GM18499 (cell line): ENCODE results near the gene SUPT3H.

Experiments used
- ATAC-seq: cut with Tn5 transposase; IDR thresholded peaks from one replicate; pipeline ENCODE4 v1.9.1; 2021; ENCODE audit warnings: moderate number of reproducible peaks; ENCODE audit not compliant: insufficient read depth, unreplicated experiment

SUPT3H gene

DNA sequence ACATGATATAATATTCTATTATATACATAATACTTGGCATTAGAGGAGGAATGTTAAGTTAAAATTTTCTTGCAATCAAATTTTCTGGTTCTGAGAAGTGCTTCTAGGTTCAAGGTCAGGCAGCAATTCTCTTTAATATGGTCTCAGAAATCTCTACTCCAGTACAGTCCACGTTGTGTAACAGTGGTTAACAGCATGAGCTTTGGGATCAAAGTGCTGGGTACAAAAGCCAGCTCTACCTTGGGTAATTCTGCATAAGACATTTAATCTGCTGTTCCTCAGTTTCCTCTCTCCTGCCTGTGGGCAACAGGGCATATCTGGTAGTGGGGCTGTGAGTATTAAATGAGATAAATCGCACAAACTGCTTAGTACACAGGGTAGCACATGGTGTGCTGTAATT, 552.5 kb downstream of the SUPT3H start:
- no peak for ATAC-seq

DNA sequence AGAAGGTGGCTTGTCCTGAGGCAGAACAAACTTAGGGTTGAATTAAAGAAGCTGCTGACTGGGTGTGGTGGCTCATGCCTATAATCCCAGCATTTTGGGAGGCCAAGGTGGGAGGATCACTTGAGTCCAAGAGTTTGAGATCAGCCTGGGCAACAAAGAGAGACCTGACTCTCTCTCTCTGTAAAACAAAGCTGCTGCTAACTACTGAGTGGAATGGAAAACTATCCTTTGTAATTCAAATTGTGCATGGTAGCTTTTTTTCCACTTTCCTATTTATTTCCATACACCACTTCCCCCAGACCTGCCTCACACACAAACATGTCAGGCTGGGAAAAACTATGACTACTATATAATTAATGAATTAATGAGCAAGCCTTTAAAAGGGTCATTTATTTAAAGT, 553.2 kb downstream of the SUPT3H start:
- no peak for ATAC-seq

DNA sequence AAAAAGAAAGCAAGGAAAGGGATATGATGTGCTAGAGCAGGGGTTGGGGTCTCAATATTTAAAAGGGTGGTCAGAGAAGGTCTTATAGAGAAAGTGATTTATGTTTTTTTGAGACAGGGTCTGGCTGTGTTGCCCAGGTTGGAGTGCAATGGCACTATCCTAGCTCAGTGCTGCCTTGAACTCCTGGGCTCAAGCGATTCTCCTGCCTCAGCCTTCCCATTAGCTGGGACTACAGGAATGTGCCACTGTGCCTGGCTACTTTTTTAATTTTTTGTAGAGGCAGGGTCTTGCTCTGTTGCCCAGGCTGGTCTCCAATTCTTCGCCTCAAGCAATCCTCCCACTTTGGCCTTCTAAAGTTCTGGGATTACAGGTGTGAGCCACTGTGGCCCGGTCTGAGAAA, 557.0 kb downstream of the SUPT3H start:
- ATAC-seq, result no peak

DNA sequence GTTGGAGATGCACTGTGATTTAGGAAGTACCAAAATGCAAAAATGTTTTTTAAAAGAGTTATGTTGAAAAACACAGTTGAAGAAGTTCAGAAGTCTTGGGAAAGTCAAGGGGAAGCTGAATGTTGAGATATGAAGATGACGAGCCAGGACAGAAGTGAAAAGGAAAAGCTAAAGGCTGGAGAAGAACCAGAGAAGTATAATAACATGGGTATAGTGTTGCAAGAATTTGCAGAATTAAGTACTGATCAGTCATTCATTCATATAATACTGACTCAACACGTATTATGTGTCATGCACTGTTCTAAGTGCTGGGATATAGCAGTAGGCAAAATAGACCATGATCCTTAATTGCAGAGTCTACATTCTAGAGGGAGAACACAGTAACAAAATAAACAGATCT, 557.4 kb downstream of the SUPT3H start:
- no peak for ATAC-seq

DNA sequence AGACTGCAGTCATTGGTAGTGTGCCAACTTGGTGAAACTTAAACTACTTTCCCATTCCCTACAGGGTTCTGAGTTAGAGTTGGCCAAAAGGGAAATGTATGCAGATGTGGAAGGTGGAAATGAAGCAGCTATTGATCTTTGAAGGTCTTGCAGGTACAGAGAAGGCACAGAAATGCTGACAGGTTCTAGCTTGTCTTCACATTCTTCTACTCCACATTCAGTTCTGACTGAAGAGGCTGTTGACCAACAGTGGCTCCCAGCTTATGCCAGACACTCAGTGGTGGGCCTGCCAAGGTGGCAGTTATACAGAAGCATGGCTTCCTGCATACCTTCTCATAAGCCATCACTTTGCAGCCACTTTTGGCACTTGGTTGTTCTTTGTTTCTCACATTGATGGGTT, 566.3 kb downstream of the SUPT3H start:
- ATAC-seq, result no peak

DNA sequence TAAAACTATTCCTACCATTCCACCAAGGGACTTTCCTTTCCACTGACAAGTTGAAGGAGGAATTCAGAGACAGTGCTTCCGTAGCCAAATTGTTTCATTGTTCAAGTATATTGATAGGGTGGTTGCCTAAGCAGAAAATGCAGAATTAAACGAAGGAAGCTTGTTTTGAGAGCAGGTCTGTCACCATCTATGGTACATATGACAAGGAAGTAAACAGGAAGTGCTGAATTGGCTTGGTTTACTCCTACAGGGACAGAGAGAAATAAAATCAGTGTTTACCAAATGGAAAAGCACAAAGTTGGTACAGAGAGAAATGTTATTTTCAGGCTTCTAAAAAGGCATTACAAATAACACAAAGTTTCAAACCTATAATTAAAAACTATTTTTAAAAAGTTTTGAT, 568.5 kb downstream of the SUPT3H start:
- no peak for ATAC-seq

DNA sequence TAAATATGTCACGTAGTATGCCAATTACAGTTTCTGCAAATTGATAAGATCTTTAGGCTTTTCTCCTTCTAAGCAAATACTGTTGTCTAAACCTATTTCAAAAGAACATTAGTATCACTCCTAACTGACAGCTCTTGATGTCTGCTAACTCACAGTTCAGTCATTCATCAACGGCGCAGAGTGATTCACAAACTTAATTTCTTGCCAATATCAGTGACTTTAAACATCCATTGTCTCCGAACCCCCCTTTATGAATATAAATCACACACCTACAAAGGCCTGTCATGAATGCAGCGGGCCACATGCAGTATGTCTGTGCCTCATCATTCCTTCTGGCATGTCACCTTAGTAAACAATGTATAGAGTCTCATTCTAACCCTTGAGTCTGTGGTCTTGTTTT, 569.6 kb downstream of the SUPT3H start:
- no peak for ATAC-seq

DNA sequence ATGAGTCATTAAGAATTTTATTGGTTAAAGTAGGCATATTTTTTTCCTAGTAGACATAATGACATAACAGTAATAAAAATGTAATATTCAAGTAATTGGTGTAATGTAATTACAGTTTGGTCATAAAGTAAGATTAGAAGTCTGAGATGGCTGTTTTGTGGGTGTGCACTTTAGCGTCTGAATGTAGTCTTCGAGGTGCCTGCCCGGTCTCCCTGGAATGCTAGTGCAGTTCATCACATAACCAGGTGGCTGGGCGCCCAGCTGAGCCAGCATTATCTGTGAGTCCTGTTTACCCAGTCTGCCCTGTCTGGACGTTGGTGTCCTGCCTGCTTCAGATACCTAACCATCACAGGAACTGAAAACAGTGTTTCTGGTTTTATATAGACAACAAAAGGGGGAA, 571.1 kb downstream of the SUPT3H start:
- ATAC-seq, result no peak

DNA sequence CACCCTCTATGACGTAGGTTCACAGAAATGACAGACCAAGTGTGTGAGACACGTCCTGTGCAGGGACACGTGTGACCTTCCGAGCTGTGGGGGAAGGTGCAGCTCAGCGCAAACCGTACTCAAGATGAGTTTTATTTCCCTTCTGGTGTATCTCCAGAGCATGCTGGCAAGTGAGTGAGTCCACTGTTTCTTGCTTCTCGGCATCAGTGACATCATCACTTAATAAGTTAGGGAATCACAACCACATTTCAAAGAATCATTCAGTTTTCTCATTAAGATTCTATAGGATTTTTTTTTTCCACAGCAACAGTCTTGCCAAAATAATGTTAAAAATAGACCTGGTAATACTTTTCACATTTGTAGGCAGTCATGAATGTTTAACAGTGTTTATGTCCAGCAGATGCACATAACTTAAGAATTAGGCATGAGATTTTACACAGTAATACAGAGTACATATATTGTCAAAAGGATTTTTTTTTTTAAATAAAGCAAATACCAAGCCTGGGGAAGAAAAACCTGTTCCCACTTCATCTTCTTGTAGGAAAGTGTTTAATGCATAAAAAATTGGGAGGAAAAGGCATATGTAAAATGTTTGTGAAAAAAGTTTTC, 572.4 kb downstream of the SUPT3H start:
- no peak for ATAC-seq

DNA sequence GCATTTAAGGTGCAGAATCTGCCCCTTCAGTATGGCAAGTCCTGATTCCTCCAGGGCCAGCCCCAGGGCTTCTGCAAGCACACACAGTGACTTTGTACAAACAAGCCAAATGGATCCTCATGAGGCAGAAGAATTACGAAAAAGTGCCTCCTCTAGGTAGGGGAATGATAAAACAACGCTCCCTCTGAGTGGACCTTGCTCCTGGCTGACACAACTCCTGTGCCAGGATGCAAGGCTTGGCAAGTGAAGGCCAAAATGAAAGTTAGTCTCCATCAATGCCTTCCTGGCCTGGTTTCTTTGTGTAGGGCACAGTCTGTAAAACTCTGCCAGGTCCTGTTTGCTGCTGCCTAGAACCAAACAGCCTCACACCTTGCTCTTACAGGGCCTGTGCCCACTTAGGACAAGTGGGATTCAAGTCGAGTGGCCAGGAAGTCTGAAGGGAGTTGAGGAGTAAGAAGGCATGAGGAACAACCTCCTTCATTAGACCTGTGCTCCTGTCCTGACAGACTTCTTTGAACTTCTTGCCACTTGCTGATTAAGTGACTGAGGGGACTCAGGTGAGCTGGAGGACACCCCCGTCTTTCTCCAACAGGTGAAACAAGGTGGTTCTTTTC, 573.1 kb downstream of the SUPT3H start:
- no peak for ATAC-seq

DNA sequence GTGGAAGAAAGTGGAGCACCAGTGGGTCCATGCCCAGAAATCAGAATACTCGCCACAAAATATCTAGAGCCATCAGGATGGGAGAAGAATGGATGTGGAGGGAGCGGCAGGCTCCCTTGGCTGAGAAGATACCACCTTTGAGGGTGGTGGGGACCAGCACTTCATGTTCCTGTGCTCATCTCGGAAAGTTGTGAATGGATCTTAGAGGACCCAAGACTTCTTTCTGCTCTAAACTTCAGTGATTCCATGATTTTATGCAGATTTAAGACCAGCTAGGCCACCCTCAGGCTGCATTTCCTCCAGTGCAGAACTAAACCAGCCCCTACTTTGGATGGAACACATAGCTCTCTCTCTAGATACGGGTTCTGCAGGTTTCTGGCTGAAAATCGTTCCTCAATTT, 573.7 kb downstream of the SUPT3H start:
- ATAC-seq, result no peak

DNA sequence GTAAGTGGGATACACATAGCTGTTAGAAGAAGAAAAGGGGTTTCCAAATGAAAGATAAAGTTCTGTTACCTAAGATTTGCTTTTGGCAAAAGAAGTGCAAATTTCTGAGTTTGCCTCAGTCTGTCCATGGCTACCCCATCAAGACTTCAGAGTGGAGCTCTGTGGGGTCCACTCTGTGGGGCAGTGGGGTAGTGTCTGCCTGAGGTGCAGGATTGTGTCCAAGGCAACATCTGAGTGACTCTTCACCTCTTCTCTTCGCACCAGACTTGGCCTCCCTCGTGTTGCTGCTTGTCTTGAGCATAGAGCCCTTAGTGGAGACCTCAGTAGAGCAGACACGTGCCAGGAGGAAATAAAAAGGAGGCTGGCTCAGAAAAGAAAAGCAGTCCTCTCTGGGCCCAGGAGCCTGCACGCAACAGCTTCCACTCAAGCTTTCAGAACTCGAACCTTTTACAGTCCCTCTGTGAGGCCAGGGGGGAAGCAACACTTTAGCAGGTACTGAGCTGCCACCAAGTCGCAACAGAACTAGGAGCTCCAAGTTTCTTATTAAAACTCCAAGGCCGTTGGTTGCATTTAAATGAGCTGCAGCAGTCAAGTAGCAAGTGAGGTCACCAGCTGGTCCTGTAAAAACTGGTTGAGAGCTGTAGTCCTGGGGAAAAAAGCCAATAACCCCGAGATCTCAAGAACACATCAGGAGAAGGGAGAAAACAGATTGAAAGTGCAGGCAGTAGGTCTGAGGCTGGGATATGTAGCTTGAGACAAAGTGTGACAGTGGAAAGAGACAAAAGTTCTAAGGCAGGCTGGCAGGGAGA, 576.7 kb downstream of the SUPT3H start:
- ATAC-seq, result no peak

DNA sequence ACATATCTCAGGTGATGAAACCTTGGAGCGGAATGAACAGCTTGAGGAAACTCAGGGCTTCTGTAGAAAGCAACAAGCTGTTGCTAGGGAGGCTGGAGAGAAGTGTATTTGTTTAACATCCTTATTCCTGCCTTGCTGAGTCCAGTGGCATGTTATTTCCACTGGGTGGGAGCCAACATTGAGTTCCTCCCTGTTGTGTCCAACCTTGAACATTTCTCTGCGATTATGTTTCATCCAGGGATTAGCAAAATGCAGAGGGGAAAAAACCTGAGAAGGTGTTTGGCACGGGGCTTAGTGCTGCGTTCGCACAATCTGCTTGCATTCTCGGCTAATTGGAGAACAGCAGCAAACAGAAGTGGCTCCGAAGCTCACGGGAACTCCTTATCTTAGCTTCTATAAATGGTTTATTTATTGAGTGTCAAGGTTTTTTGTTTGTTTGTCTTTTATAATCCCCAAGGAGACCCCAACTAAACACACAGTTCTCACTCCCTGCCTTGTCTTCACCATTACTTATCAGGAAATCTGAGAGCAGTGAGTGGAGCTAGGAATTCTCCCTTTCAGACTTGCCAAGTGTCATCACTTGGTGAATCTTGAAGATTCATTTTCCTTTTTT, 577.5 kb downstream of the SUPT3H start:
- no peak for ATAC-seq

DNA sequence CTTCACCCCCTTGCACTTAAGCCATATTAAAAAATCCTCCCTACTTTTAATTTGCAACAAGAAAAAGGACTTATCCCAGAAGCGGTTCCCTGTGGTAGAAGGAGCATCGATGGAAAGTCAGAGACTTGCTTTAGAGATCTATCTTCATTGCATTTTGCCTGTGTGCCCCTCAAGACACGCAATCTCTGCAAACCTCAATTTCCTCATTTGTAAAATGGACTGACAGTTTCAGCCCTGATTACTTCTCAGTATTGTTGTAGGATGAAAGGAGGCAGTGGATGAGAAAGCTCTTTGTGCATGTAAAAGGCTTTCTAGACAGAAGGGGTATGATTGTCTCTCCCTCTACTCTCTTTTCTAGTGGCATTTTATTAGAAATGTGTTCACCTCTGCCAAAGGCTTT, 580.0 kb downstream of the SUPT3H start:
- ATAC-seq, result no peak

DNA sequence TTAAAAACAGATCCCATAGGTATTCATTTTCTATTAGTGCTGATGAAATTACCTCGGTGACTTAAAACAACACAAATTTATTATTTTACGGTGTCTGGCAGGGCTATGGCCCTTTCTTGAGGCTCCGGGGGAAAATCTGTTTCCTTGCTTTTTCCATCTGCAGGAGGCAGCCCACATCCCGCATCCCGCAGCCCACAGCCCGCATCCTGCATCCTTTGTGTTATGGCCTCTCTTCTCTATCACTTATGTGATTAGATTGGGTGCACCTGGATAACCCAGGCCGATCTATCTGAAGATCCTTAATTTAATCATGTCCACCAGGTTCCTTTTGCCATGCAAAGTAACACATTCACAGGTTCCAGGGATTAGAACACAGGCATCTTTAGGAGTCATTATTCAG, 582.4 kb downstream of the SUPT3H start:
- no peak for ATAC-seq

DNA sequence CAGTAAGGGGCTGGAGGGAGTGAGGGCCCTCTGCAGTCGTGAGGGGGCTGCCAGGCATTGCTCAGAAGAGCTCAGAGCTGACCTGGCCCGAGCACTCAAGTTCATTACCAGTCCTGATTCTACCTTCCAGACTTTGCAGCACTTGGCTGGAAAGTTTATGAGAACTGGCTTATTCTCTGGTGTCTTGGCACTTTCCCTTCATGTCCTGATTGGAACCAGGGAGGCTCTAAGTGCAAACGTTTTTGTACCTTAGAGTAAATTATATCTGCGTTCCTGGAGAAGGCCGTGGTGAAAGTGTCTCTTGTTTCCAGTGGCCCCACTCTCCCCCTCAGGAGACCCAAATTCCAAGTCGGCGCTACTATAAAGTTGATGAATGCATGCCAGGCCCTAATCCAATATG, 587.9 kb downstream of the SUPT3H start:
- ATAC-seq, result no peak

DNA sequence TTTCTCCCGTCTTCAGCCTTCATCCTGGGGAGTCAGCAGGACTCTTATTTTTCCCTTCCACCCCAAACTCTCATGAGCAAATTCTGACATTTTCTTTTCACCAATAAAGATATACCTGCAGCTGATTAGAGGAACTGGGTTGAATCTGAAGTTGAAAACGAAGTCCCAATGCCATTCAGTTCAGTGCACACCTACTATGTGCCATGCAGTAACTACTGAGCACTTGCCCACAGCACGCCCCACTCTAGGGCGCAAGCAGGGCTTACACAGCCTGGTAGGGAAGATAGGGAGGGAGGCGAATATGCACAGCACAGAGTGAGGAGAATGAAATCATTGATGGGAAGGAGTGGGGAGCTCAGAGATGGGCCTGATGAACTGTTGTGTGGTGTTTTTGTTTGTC, 588.7 kb downstream of the SUPT3H start:
- no peak for ATAC-seq

DNA sequence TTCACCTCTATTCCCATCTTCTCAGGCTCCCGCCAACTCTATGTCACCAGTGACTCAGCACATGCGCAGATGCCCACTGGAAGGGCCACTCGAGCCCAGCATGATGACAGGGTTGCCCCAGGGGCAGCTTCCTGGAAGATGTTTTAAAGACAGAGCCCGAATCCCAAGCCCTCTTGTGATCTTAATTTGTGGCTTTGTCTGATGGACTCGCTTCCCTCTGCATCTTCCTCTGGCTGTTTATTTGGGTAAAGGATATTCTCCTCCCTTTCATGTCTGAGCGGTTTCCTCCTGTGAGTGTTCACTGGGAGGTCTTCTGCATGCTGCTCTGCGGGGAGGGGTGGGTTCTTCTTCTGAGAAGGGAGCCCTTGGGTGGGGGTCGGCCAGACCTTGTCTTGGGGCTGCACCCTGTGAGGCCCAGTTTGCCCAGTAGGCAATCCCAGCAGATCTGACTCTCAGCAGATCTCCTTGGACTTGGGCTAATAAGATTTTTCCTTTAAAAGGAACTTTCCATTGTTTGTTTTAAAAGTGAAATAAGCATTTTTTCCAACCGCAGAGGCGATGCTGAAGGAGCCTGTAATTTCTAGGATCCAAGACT, 589.2 kb downstream of the SUPT3H start:
- ATAC-seq, result no peak

DNA sequence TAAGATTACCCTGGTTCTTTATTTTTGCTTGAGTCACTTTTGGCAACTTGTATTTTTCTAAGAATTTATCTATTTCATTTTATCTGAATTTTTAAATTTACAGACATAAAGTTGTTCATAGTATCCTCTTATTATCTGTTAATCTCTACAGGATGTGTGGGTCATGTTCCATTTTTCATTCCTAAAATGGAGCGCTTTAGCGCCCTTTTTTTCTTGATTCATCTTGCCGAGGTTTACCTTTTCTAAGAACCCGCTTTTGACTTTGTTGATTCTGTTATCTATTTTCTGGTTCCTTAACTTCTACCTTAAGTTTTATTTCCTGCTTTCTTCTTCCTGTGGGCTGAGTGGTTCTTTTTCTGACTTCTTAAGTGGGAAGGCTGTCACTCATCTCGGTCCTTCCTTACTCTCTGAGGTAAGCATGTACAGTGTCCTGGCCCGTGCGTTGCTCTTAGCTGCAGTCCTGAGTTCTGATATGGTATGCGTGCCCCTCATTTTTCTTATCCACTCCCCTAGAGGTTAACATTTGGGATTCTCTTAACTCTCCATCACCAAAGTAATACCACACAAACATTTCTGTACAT, 590.4 kb downstream of the SUPT3H start:
- ATAC-seq, result no peak

DNA sequence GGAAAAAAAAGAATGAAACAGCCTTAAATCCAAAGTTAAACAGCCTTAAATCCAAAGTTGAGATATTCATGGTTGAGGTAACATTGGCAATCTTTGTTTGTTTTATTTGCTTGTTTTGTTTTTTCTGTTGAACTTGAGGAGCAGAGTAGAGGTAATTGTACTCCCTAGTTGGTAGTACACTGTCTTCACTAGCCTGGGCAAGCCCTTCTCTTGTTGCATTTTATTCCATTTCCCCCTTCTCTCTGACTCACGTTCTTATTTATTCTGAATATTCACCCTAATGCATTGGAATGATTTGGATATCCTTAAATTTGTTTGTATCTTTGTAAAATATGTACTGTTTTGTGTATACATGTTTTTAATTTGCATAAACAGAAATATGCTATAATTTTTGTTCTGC, 592.6 kb downstream of the SUPT3H start:
- no peak for ATAC-seq

DNA sequence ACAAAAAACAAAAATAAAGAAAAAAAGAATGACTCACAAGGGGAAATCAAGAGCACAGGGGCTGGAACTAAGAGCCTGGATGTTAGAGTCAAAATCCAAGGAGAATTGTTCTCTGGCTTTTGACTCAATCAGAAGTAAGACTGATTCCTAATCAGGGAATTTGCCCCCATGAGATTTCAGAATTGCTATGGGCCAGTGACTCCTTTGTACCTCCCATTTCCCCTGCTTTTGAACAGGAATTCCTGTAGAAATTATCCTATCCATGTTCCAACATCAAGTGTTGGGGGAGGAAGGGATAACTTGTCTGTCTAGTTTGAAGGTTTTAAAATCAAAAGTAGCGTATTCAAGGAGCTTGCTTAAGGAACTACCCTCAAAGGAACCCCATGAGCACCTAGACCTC, 593.5 kb downstream of the SUPT3H start:
- ATAC-seq, result no peak
